ENCODE data around the gene GPR141. TPM values are rescaled to one million over a fixed set of nuclear protein-coding genes. Genes with fewer than 3 reads are reported as not detected.

The GPR141 gene
- total RNA-seq, 1 donor = not detected

- Histone ChIP-seq H4K20me1 (ENCODE audit: insufficient read depth, low read length) (no peaks in the 10 kb centered on the region), H3K9me3 (ENCODE audit: low read depth, low read length) (no peaks in the 10 kb centered on the region), H3K4me3 (ENCODE audit: insufficient read depth, low read length) (no peak overlapping the region), H2AFZ (ENCODE audit: low read length) (no peak overlapping the region), H3K27me3 (ENCODE audit: insufficient read depth, low read length) (no peaks in the 10 kb centered on the region), H3K36me3 (ENCODE audit: insufficient read depth, low read length) (no peaks in the 10 kb centered on the region), H3K4me2 (ENCODE audit: insufficient read depth, low read length) (no peak overlapping the region), H3K27ac (ENCODE audit: low read depth, low read length) (no peak overlapping the region), H3K79me2 (ENCODE audit: insufficient read depth, low read length) (no peaks in the 10 kb centered on the region), H3K4me1 (ENCODE audit: insufficient read depth, low read length) (no peaks in the 10 kb centered on the region)
- no peak for TF ChIP-seq CTCF (IDR thresholded peaks at IDR 0.05; ENCODE audit: extremely low read depth, low read depth, low read length)
- no peak for DNase-seq (ENCODE audit: insufficient read length, low spot score, missing footprints)
Observed at GRCh38 chr7:37769291-37769690, 85.7 kb downstream of the GPR141 start.

- H3K27me3 ChIP-seq (ENCODE audit: insufficient read depth, low read length) = no peaks in the 10 kb centered on the region
- H4K20me1 ChIP-seq (ENCODE audit: insufficient read depth, low read length) = no peaks in the 10 kb centered on the region
- H3K36me3 ChIP-seq (ENCODE audit: insufficient read depth, low read length) = no peaks in the 10 kb centered on the region
- H3K27ac ChIP-seq (ENCODE audit: low read depth, low read length) = no peak overlapping the region
- H3K4me3 ChIP-seq (ENCODE audit: insufficient read depth, low read length) = no peak overlapping the region
- no peaks in the 10 kb centered on the region for H3K79me2 ChIP-seq (ENCODE audit: insufficient read depth, low read length)
- H3K4me2 ChIP-seq (ENCODE audit: insufficient read depth, low read length) = no peak overlapping the region
- H3K9me3 ChIP-seq (ENCODE audit: low read depth, low read length) = no peaks in the 10 kb centered on the region
- no peak overlapping the region for H2AFZ ChIP-seq (ENCODE audit: low read length)
- no peaks in the 10 kb centered on the region for H3K4me1 ChIP-seq (ENCODE audit: insufficient read depth, low read length)
- no peak for TF ChIP-seq CTCF (IDR thresholded peaks at IDR 0.05; ENCODE audit: extremely low read depth, low read depth, low read length)
- no peak for DNase-seq (ENCODE audit: insufficient read length, low spot score, missing footprints)
Observed at GRCh38 chr7:37769726-37770125, 86.2 kb downstream of the GPR141 start.

- Histone ChIP-seq H4K20me1 (ENCODE audit: insufficient read depth, low read length) (no peaks in the 10 kb centered on the region), H3K27me3 (ENCODE audit: insufficient read depth, low read length) (no peaks in the 10 kb centered on the region), H3K36me3 (ENCODE audit: insufficient read depth, low read length) (no peaks in the 10 kb centered on the region), H3K27ac (ENCODE audit: low read depth, low read length) (no peak overlapping the region), H3K79me2 (ENCODE audit: insufficient read depth, low read length) (no peaks in the 10 kb centered on the region), H3K9me3 (ENCODE audit: low read depth, low read length) (no peaks in the 10 kb centered on the region), H3K4me1 (ENCODE audit: insufficient read depth, low read length) (no peaks in the 10 kb centered on the region), H3K4me3 (ENCODE audit: insufficient read depth, low read length) (no peak overlapping the region), H2AFZ (ENCODE audit: low read length) (no peak overlapping the region), H3K4me2 (ENCODE audit: insufficient read depth, low read length) (no peak overlapping the region)
- no peak for TF ChIP-seq CTCF (IDR thresholded peaks at IDR 0.05; ENCODE audit: extremely low read depth, low read depth, low read length)
- DNase-seq (ENCODE audit: insufficient read length, low spot score, missing footprints) = no peak
Observed at GRCh38 chr7:37770838-37771237, 87.3 kb downstream of the GPR141 start.

GRCh38 chr7:37771342-37771741 is 87.8 kb downstream of the GPR141 start:
- no peaks in the 10 kb centered on the region for H3K9me3 ChIP-seq (ENCODE audit: low read depth, low read length)
- DNase-seq (ENCODE audit: insufficient read length, low spot score, missing footprints) = no peak
- no peaks in the 10 kb centered on the region for H3K36me3 ChIP-seq (ENCODE audit: insufficient read depth, low read length)
- H3K27me3 ChIP-seq (ENCODE audit: insufficient read depth, low read length) = no peaks in the 10 kb centered on the region
- no peak overlapping the region for H3K4me2 ChIP-seq (ENCODE audit: insufficient read depth, low read length)
- H3K27ac ChIP-seq (ENCODE audit: low read depth, low read length) = no peak overlapping the region
- no peaks in the 10 kb centered on the region for H3K79me2 ChIP-seq (ENCODE audit: insufficient read depth, low read length)
- no peaks in the 10 kb centered on the region for H3K4me1 ChIP-seq (ENCODE audit: insufficient read depth, low read length)
- no peak overlapping the region for H2AFZ ChIP-seq (ENCODE audit: low read length)
- no peak overlapping the region for H3K4me3 ChIP-seq (ENCODE audit: insufficient read depth, low read length)
- no peaks in the 10 kb centered on the region for H4K20me1 ChIP-seq (ENCODE audit: insufficient read depth, low read length)
- no peak for TF ChIP-seq CTCF (IDR thresholded peaks at IDR 0.05; ENCODE audit: extremely low read depth, low read depth, low read length)
